Body of pancreas (tissue), 4 donors: ENCODE results near the gene LRRTM3.

ENCODE experiments used
- CTCF ChIP-seq, 7 experiments: fragments of 450-650 bp in 4 of 7; fragments of 200-600 bp in 3 of 7; sonication (generic) in 3 of 7; IDR thresholded peaks; one replicate each; pipeline ENCODE4 v1.5.1; 2016 to 2019; ENCODE audit warnings: antibody characterized with exemption in 7 of 7
- POLR2A ChIP-seq, 3 donors: fragments of 450-650 bp; IDR thresholded peaks; one replicate each; pipeline ENCODE4 v1.6.1; 2016; ENCODE audit warnings: antibody characterized with exemption in 3 of 3, mild to moderate bottlenecking in 2 of 3

DNA sequence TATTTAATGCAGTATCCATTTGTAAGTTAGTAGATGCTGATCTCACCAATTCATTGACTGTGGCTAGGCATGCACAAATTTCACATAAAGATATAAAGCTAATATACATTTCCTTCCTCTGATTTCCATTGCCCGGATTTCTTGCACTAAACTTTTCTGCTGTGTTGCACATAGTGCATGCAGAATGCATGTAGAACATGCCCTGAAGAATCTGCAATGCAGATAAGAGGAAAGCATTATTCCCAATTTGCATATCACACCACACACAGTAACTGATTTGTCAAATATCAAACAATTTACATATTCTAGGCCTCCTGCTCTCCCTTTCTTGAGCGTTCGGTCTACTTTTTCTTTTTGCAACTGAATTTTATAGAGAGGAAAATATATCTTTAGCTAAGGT, 124.2 kb downstream of the LRRTM3 start:
- TF ChIP-seq CTCF (IDR thresholded peaks at IDR 0.05) (no peak), POLR2A (IDR thresholded peaks at IDR 0.05) (no peak)
